ENCODE data around the gene SYNGR2. TPM values are rescaled to one million over a fixed set of nuclear protein-coding genes. Genes with fewer than 3 reads are reported as not detected.

Gene SYNGR2
- total RNA-seq, 2 donors from 2014 or later, result 39.2 to 39.6 TPM

DNA sequence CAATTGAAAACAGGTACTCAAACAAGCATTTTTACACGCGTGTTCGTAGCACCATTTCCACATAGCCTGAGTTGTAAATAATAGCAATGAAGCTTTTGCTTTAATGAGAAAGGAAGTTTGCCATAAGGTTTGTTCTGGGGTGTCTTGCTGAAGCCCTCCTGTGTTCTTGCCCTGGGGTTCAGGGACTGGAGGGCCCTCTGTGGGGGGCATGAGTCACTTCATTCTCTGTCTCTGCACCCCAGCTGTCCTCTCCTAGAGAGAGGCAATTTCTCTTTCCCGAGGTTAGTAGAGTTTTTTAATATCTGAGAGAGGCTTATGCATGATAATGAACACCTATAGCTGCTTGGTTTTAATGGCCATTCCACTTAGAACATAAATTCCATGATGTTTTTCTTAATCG, 28.3 kb downstream of the SYNGR2 start:
- H3K36me3 Mint-ChIP-seq (ENCODE audit: low read depth), result peaks cover 49% of the 10 kb centered on the region
- no peaks in the 10 kb centered on the region for H3K9me3 Mint-ChIP-seq
- H3K9me3 ChIP-seq (ENCODE audit: control insufficient read depth, low read length), result no peaks in the 10 kb centered on the region
- no peaks in the 10 kb centered on the region for H3K4me1 ChIP-seq (ENCODE audit: control insufficient read depth, insufficient read depth, low read length)
- H3K4me3 Mint-ChIP-seq, result no peak overlapping the region
- 92 to 97% methylated on average over 3 to 5 of the region's 5 CpGs for WGBS, 2 experiments (ENCODE audit: insufficient coverage in 1 of 2, insufficient read length in 1 of 2)
- H3K27ac Mint-ChIP-seq, result peak overlapping the region; percentile 75
- no peaks in the 10 kb centered on the region for H3K27me3 Mint-ChIP-seq (ENCODE audit: insufficient read depth)
- no peak overlapping the region for H3K27ac ChIP-seq (ENCODE audit: low read depth, low read length)
- peaks cover 19% of the 10 kb centered on the region for H3K4me1 Mint-ChIP-seq
- no peak overlapping the region for H3K9ac ChIP-seq (ENCODE audit: extremely low read depth, low read length, poor library complexity, severe bottlenecking)
- H3K27me3 ChIP-seq (ENCODE audit: control insufficient read depth, insufficient read depth, low read length, poor library complexity, severe bottlenecking), result no peaks in the 10 kb centered on the region
- no peak for DNase-seq
- no peak for TF ChIP-seq CTCF (conservative IDR thresholded peaks at IDR 0.05)
- no peak overlapping the region for H3K4me3 ChIP-seq (ENCODE audit: low read length)
- peaks cover 48% of the 10 kb centered on the region for H3K36me3 ChIP-seq (ENCODE audit: control insufficient read depth, insufficient read depth, low read length)

DNA sequence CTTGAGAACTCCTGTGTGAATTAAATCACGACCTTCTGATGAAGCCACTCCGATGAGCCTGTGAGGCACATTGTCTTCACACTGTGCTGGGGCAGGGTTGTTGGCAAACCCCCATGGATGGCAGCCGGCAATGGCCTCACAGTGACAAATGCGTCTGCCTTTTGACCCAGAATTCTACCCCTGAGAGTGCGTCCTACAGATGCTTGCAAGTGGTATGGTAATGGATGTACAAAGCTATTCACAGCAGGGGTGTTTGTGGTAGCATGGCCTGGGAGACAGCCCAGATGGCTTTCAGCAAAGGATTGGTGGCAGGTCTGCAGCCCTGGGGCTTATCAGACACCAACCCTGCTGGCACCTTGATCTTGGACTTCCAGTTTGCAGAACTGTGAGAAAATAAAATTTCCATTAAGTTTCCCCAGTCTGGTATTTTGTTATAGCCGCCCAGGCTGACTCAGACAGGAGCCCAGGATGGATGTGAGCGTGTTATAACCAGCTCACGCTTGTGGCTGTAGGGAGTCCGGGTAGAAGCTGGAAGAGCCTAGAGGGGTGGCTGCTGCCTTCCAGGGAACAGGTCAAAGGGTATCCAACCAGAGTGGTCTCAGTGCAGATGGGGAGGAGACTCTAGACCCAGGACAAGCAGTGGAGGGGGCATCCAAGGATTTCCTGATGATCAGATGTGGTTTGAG, 28.9 kb downstream of the SYNGR2 start:
- peak overlapping the region; percentile 75 for H3K27ac Mint-ChIP-seq
- peaks cover 47% of the 10 kb centered on the region for H3K36me3 Mint-ChIP-seq (ENCODE audit: low read depth)
- Histone ChIP-seq H3K4me1 (ENCODE audit: control insufficient read depth, insufficient read depth, low read length) (no peaks in the 10 kb centered on the region), H3K27me3 (ENCODE audit: control insufficient read depth, insufficient read depth, low read length, poor library complexity, severe bottlenecking) (no peaks in the 10 kb centered on the region), H3K9me3 (ENCODE audit: control insufficient read depth, low read length) (no peaks in the 10 kb centered on the region), H3K27ac (ENCODE audit: low read depth, low read length) (no peak overlapping the region), H3K36me3 (ENCODE audit: control insufficient read depth, insufficient read depth, low read length) (peaks cover 48% of the 10 kb centered on the region), H3K4me3 (ENCODE audit: low read length) (no peak overlapping the region), H3K9ac (ENCODE audit: extremely low read depth, low read length, poor library complexity, severe bottlenecking) (no peak overlapping the region)
- peak; percentile 77 for DNase-seq
- no peaks in the 10 kb centered on the region for H3K27me3 Mint-ChIP-seq (ENCODE audit: insufficient read depth)
- 81 to 82% methylated on average over 9 of the region's 9 CpGs for WGBS, 2 experiments (ENCODE audit: insufficient coverage in 1 of 2, insufficient read length in 1 of 2)
- TF ChIP-seq CTCF (conservative IDR thresholded peaks at IDR 0.05), result no peak
- H3K9me3 Mint-ChIP-seq, result no peaks in the 10 kb centered on the region
- H3K4me3 Mint-ChIP-seq, result no peak overlapping the region
- H3K4me1 Mint-ChIP-seq, result peaks cover 19% of the 10 kb centered on the region

DNA sequence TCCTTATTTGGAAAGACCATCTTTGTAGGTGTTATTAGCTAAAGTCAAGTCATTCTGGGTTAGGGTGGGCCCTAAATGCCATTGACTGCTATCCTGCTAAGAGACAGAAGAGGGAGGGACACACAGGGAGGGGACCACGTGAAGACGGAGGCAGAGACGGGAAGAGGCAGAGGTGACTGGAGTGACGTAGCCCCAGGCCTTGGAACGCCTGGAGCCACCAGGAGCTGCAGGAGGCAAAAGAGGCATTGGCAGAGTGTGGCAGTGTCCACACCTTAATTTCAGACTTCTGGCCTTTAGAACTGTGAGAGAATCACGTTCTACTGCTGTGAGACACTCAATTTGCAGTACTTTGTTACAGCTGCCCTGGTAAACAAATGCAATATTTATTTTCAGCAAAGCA, 32.1 kb downstream of the SYNGR2 start:
- Histone ChIP-seq H3K9me3 (ENCODE audit: control insufficient read depth, low read length) (no peaks in the 10 kb centered on the region), H3K9ac (ENCODE audit: extremely low read depth, low read length, poor library complexity, severe bottlenecking) (no peak overlapping the region), H3K4me3 (ENCODE audit: low read length) (no peak overlapping the region), H3K27ac (ENCODE audit: low read depth, low read length) (no peak overlapping the region), H3K4me1 (ENCODE audit: control insufficient read depth, insufficient read depth, low read length) (no peaks in the 10 kb centered on the region), H3K36me3 (ENCODE audit: control insufficient read depth, insufficient read depth, low read length) (peaks cover 38% of the 10 kb centered on the region), H3K27me3 (ENCODE audit: control insufficient read depth, insufficient read depth, low read length, poor library complexity, severe bottlenecking) (no peaks in the 10 kb centered on the region)
- Mint-ChIP-seq H3K36me3 (ENCODE audit: low read depth) (peaks cover 48% of the 10 kb centered on the region), H3K4me1 (peaks cover 19% of the 10 kb centered on the region), H3K27me3 (ENCODE audit: insufficient read depth) (no peaks in the 10 kb centered on the region), H3K27ac (no peak overlapping the region), H3K4me3 (no peak overlapping the region), H3K9me3 (no peaks in the 10 kb centered on the region)
- DNase-seq, result no peak
- 91 to 93% methylated on average over 6 of the region's 6 CpGs for WGBS, 2 experiments (ENCODE audit: insufficient coverage in 1 of 2, insufficient read length in 1 of 2)
- no peak for TF ChIP-seq CTCF (conservative IDR thresholded peaks at IDR 0.05)
